K562 (cell line): ENCODE results near the gene ZNF615. TPM values are rescaled to one million over a fixed set of nuclear protein-coding genes. Genes with fewer than 3 reads are reported as not detected.

Experiments
- ASH1L ChIP-seq: fragments of 450-650 bp; IDR thresholded peaks from 2 replicates; pipeline ENCODE4 v1.6.1; 2018; ENCODE audit warnings: borderline replicate concordance, mild to moderate bottlenecking, low read depth; ENCODE audit not compliant: partially characterized antibody
- GMEB1 ChIP-seq: fragments of 250-450 bp; sonication (Bioruptor Pico); IDR thresholded peaks from 2 replicates; pipeline ENCODE4 v1.4.0; 2020; ENCODE audit warnings: mild to moderate bottlenecking
- MAX ChIP-seq: sonication (generic); formaldehyde crosslinking; IDR thresholded peaks from 2 replicates; pipeline ENCODE4 v1.9.0; 2022; ENCODE audit warnings: mild to moderate bottlenecking, missing genetic modification reagents
- SIN3B ChIP-seq: fragments of 450-650 bp; IDR thresholded peaks from 2 replicates; pipeline ENCODE4 v1.6.1; 2017; ENCODE audit warnings: low read depth, mild to moderate bottlenecking, moderate library complexity
- TEAD4 ChIP-seq, 2 experiments: sonication (generic) in 1 of 2; formaldehyde crosslinking in 1 of 2; IDR thresholded peaks; 2 replicates each; pipeline versions ENCODE4 v1.6.1 to v1.8.0; 2012 to 2022; ENCODE audit warnings: borderline replicate concordance in 1 of 2, inconsistent platforms in 1 of 2, low read length in 1 of 2, mild to moderate bottlenecking in 1 of 2, missing genetic modification reagents in 1 of 2
- polyA plus RNA-seq, 8 experiments: library from polyadenylated mRNA; depleted of rRNA in 4 of 8; stranded (reverse) in 5 of 8; unstranded in 3 of 8; fragments of >200 nt; fragmentation: Nextera tagmentation in 2 of 8; fragmentation: Illumina TruSeq in 1 of 8; extraction: Ambion mirVana in 2 of 8; extraction: Trizol in 1 of 8; gene quantifications; 2 replicates each; pipeline versions ENCODE4 v1.2.1 to v1.2.3, GENCODE V29; 2011 to 2014; ENCODE audit warnings: inconsistent platforms in 1 of 8, missing spikeins in 1 of 8
- total RNA-seq, 7 experiments: library from RNA; depleted of rRNA in 6 of 7; stranded (reverse); fragments of >200 nt in 6 of 7; fragmentation: Illumina TruSeq in 2 of 7; extraction: Trizol in 2 of 7; gene quantifications; 2 replicates each; pipeline versions ENCODE4 v1.2.1 to v1.2.3, GENCODE V29; 2011 to 2021; ENCODE audit warnings: low replicate concordance in 1 of 7
- TF ChIP-seq, protein P1 (sequence below), 2 experiments: fragments of 450-650 bp; IDR thresholded peaks; 2 replicates each; pipeline ENCODE4 v1.6.1; 2016

ZNF615 gene
- total and polyA plus RNA-seq, 9 of the 15 experiments (the other 6 are each of a cell fraction or from before 2014, with no cell fraction given) = 1.2 to 4.4 (median 2.7) TPM

DNA sequence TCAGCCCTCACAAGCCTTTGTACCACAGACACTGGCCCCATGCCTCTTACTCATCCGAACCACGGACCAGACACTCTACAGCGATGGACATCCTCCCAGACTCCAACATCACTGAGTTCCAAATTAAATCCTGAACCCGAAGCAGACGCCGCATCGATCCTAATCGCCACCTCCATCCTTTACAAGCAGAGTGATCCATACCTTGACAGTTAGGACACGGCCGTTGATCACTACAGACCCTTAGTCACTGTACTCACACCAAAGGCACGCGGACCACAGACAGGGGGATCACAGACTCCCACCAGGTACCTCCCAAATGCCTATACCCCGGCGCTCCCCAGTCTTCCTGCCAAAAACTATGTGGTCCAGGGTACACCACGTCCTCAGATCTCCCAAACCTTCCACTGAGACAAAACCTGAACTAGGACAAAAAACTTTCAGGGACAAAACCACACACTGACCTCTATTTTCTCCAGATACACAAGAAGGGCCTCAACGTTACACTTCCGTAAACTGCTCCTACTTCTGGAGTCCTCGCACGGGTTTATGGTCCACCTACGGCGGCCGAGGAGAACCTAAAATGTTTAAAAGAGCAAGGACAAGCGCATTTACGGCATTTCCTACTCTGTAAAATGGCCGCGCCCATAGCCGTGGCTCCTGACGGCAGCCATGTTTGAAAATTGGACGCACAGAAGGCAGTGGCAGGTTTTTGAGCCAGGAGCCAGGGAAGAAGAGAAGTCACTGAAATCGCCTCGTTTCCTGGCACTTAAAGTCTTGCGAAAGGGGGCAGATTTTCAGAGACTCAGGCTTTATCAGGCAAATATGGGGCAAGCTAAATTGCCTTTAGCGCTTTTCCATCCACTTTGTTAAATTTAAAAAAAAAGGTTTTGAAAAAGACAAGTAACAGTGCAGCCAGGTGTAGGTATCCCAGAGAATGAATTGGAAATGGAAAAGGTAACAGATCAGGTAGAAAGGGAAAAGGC, 21.4 kb downstream of the ZNF615 start, which contains the start of gene ZNF350 (continued):
- TF ChIP-seq SIN3B (peak; percentile 31; the same call in 1 of the 2 replicates), MAX (peak; percentile 46; the same call in 1 of the 2 replicates), GMEB1 (no peak), TEAD4 (IDR thresholded peaks at IDR 0.05; ENCODE audit: low read length) (peak; percentile 50; the same call in 1 of the 2 replicates), TEAD4 (CRISPR knock-in tag; IDR thresholded peaks at IDR 0.05; ENCODE audit: borderline replicate concordance) (no peak), ASH1L (peak; percentile 41)
- TF ChIP-seq, protein P1, sequence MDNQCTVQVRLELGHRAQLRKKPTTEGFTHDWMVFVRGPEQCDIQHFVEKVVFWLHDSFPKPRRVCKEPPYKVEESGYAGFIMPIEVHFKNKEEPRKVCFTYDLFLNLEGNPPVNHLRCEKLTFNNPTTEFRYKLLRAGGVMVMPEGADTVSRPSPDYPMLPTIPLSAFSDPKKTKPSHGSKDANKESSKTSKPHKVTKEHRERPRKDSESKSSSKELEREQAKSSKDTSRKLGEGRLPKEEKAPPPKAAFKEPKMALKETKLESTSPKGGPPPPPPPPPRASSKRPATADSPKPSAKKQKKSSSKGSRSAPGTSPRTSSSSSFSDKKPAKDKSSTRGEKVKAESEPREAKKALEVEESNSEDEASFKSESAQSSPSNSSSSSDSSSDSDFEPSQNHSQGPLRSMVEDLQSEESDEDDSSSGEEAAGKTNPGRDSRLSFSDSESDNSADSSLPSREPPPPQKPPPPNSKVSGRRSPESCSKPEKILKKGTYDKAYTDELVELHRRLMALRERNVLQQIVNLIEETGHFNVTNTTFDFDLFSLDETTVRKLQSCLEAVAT (IDR thresholded peaks at IDR 0.05) = 0 out of 4 replicates have a peak, but pooled peaks of 1 of the 2 experiments have one; percentile 43
